ENCODE measurements around the gene PRSS48.

The PRSS48 gene

DNA sequence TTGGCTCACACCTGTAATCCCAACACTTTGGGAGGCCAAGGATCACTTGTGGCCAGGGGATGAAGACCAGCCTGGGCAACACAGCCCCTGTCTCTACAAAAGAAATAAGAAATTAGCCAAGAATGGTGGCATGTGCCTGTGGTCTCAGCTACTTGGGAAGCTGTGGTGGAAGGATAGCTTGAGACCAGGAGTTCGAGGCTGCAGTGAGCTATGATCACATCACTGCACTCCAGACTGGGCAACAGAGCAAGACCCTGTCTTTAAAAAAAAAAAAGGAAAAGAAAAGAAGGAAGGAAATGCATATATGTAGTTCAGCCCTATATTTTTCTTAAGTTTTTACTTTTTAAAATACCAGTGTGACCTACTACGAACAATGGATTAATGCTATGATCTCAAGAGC, 15.1 kb downstream of the PRSS48 start:
- Histone ChIP-seq H3K4me3 (ENCODE audit: low read depth, low read length) (no peak overlapping the region), H3K27ac (no peak overlapping the region), H3K36me3 (replicated peaks) (no peaks in the 10 kb centered on the region), H3K27me3 (replicated peaks) (no peaks in the 10 kb centered on the region)
- TF ChIP-seq, protein P1, sequence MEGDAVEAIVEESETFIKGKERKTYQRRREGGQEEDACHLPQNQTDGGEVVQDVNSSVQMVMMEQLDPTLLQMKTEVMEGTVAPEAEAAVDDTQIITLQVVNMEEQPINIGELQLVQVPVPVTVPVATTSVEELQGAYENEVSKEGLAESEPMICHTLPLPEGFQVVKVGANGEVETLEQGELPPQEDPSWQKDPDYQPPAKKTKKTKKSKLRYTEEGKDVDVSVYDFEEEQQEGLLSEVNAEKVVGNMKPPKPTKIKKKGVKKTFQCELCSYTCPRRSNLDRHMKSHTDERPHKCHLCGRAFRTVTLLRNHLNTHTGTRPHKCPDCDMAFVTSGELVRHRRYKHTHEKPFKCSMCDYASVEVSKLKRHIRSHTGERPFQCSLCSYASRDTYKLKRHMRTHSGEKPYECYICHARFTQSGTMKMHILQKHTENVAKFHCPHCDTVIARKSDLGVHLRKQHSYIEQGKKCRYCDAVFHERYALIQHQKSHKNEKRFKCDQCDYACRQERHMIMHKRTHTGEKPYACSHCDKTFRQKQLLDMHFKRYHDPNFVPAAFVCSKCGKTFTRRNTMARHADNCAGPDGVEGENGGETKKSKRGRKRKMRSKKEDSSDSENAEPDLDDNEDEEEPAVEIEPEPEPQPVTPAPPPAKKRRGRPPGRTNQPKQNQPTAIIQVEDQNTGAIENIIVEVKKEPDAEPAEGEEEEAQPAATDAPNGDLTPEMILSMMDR (IDR thresholded peaks at IDR 0.05; ENCODE audit: low read depth, low read length, missing control alignments), result no peak
- in situ Hi-C loops (cut with HindIII; ENCODE audit: low pct_ligation_motif_present, low sequenced_read_pairs), result no loop called here
- no peak for DNase-seq

- in situ Hi-C loops (cut with HindIII; ENCODE audit: low pct_ligation_motif_present, low sequenced_read_pairs), result no loop called here
- no peak for DNase-seq
- H3K4me3 ChIP-seq (ENCODE audit: low read depth, low read length), result no peak overlapping the region
- no peaks in the 10 kb centered on the region for H3K27me3 ChIP-seq (replicated peaks)
- TF ChIP-seq, protein P1 (IDR thresholded peaks at IDR 0.05; ENCODE audit: low read depth, low read length, missing control alignments), result no peak
- H3K27ac ChIP-seq, result no peak overlapping the region
- no peaks in the 10 kb centered on the region for H3K36me3 ChIP-seq (replicated peaks)
Measured at GRCh38 chr4:151294833-151295496, 18.0 kb downstream of the PRSS48 start.

DNA sequence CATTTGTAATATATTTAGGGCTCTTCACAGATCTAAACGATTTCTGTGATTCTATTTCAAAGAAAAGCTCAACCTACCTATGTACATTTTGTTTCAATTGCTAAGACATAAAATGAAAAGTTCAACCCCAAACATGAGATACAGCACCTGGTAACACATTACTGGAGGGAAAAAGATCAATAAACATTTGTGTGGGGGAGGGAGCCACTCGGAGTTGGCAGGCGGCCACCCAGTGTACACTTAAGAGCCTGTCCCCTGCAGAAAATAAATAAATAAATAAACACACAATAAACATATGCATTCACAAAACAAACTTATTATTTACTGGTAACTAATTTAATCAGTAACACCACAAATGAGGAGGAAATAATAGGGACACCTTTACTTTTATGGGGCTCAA, 19.3 kb downstream of the PRSS48 start:
- in situ Hi-C loops (cut with HindIII; ENCODE audit: low pct_ligation_motif_present, low sequenced_read_pairs), result no loop called here
- TF ChIP-seq, protein P1 (IDR thresholded peaks at IDR 0.05; ENCODE audit: low read depth, low read length, missing control alignments), result no peak
- no peak for DNase-seq

GRCh38 chr4:151297170-151297569, 20.2 kb downstream of the PRSS48 start:
- DNase-seq, result no peak
- no peak overlapping the region for H3K27ac ChIP-seq
- H3K27me3 ChIP-seq (replicated peaks), result no peaks in the 10 kb centered on the region
- H3K36me3 ChIP-seq (replicated peaks), result no peaks in the 10 kb centered on the region
- in situ Hi-C loops (cut with HindIII; ENCODE audit: low pct_ligation_motif_present, low sequenced_read_pairs), result no loop called here
- TF ChIP-seq, protein P1 (IDR thresholded peaks at IDR 0.05; ENCODE audit: low read depth, low read length, missing control alignments), result no peak
- H3K4me3 ChIP-seq (ENCODE audit: low read depth, low read length), result no peak overlapping the region

More for the DNA sequence above, 19.3 kb downstream of the PRSS48 start:
- no peak overlapping the region for H3K4me3 ChIP-seq (ENCODE audit: low read depth, low read length)
- no peak overlapping the region for H3K27ac ChIP-seq
- H3K27me3 ChIP-seq (replicated peaks), result no peaks in the 10 kb centered on the region
- no peaks in the 10 kb centered on the region for H3K36me3 ChIP-seq (replicated peaks)

DNA sequence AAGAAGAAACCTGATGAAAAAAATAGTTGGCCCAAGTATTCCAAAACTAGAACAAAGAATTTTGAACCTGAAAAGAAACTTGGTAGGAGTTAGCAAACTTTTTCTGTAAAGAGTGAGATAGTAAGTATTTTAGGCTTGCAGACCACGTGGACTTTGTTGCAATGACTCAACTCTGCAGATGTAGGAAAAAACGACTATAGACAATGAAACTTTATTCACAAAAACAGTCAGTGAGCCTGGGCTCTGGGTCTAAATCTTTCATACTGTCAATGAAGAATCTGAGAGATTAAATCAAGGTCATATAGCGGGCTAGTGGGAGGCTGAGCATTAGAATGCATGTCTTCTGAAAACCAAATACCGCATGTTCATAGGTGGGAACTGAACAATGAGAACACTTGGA, 25.5 kb downstream of the PRSS48 start:
- in situ Hi-C loops (cut with HindIII; ENCODE audit: low pct_ligation_motif_present, low sequenced_read_pairs), result no loop called here
- H3K27me3 ChIP-seq (replicated peaks), result no peaks in the 10 kb centered on the region
- H3K4me3 ChIP-seq (ENCODE audit: low read depth, low read length), result no peak overlapping the region
- no peaks in the 10 kb centered on the region for H3K36me3 ChIP-seq (replicated peaks)
- TF ChIP-seq, protein P1 (IDR thresholded peaks at IDR 0.05; ENCODE audit: low read depth, low read length, missing control alignments), result no peak
- DNase-seq, result no peak
- no peak overlapping the region for H3K27ac ChIP-seq

- TF ChIP-seq, protein P1 (IDR thresholded peaks at IDR 0.05; ENCODE audit: low read depth, low read length, missing control alignments), result no peak
- no peak for DNase-seq
- Histone ChIP-seq H3K36me3 (replicated peaks) (no peaks in the 10 kb centered on the region), H3K27ac (no peak overlapping the region), H3K27me3 (replicated peaks) (no peaks in the 10 kb centered on the region), H3K4me3 (ENCODE audit: low read depth, low read length) (no peak overlapping the region)
- in situ Hi-C loops (cut with HindIII; ENCODE audit: low pct_ligation_motif_present, low sequenced_read_pairs), result no loop called here
Measured at GRCh38 chr4:151304226-151304625, 27.3 kb downstream of the PRSS48 start.
